Activated T-cell treated with anti-CD3 and anti-CD28 coated beads, Interleukin-2, amount 50 U/mL, for 72 hours (primary cell): ENCODE data around the gene RAET1G. TPM values are rescaled to one million over a fixed set of nuclear protein-coding genes. Genes with fewer than 3 reads are reported as not detected.
A peak's percentile ranks its signal among the peaks of the same experiment; 100 is the strongest.

Experiments used
- ATAC-seq, 2 donors: fragments of 150-1000 bp; cut with Tn5 transposase; replicated peaks in 1 of 2; 2 replicates each; pipeline ENCODE4 v1.10.0; 2021; ENCODE audit warnings: moderate library complexity in 2 of 2, mild to moderate bottlenecking in 1 of 2
- DNase-seq, 2 donors: peaks; one replicate each; pipeline ENCODE4 v3.0.0; 2021 to 2022; ENCODE audit warnings: mixed read lengths in 1 of 2
- H3K27ac Mint-ChIP-seq: one replicate; pipeline ENCODE4 v1.8.0; 2022; ENCODE audit warnings: mild to moderate bottlenecking, moderate library complexity, mixed read lengths
- H3K27me3 Mint-ChIP-seq: one replicate; pipeline ENCODE4 v1.8.0; 2022; ENCODE audit warnings: low read depth, mixed read lengths
- H3K36me3 Mint-ChIP-seq, 2 donors: one replicate each; pipeline ENCODE4 v1.8.0; 2022; ENCODE audit warnings: mixed read lengths in 2 of 2, mild to moderate bottlenecking in 1 of 2; ENCODE audit not compliant: insufficient read depth in 2 of 2
- H3K4me1 Mint-ChIP-seq: one replicate; pipeline ENCODE4 v1.8.0; 2022; ENCODE audit warnings: low read depth, mixed read lengths
- H3K4me3 Mint-ChIP-seq, 2 donors: one replicate each; pipeline ENCODE4 v1.8.0; 2022; ENCODE audit warnings: mild to moderate bottlenecking in 2 of 2, mixed read lengths in 2 of 2, moderate library complexity in 2 of 2
- H3K9me3 Mint-ChIP-seq, 2 donors: one replicate each; pipeline ENCODE4 v1.8.0; 2022; ENCODE audit warnings: mixed read lengths in 2 of 2
- total RNA-seq, 2 donors: library from RNA; stranded (reverse); gene quantifications; one replicate each; pipeline ENCODE4 v1.2.3, GENCODE V29; 2022

Gene RAET1G
- total RNA-seq, 2 donors from 2014 or later: not detected

DNA sequence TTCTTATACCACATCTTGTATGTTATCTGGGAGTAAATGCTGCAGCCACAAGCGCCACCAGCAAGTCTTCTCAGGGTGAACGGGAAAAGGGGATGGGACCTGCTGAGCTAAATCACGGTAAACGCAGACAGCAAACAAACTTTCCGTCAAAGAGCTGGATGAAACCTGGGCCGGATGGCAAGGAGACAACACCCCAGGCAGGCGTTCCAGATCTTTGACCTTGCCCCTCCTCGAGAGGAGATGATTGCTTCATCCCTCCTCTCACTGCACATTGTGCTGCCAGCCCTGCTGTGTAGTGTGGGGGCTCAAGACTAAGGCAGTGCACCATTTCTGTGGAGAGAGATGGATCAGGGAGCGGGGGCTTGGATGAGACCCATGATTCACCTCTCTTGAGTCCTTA, 34.8 kb downstream of the RAET1G start:
- Mint-ChIP-seq H3K27me3 (peaks cover 25% of the 10 kb centered on the region), H3K9me3 (no peaks in the 10 kb centered on the region), H3K27ac (no peak overlapping the region), H3K36me3 (no peaks in the 10 kb centered on the region), H3K4me3 (no peak overlapping the region), H3K4me1 (no peaks in the 10 kb centered on the region)
- ATAC-seq (no peak), DNase-seq (no peak)

GRCh38 chr6:149887343-149887742, 35.6 kb downstream of the RAET1G start:
- no peak overlapping the region for H3K4me3 Mint-ChIP-seq
- H3K27me3 Mint-ChIP-seq: peaks cover 21% of the 10 kb centered on the region
- ATAC-seq: peak; percentile 40 to 58
- no peaks in the 10 kb centered on the region for H3K9me3 Mint-ChIP-seq
- H3K4me1 Mint-ChIP-seq: no peaks in the 10 kb centered on the region
- DNase-seq: no peak
- no peaks in the 10 kb centered on the region for H3K36me3 Mint-ChIP-seq
- no peak overlapping the region for H3K27ac Mint-ChIP-seq

DNA sequence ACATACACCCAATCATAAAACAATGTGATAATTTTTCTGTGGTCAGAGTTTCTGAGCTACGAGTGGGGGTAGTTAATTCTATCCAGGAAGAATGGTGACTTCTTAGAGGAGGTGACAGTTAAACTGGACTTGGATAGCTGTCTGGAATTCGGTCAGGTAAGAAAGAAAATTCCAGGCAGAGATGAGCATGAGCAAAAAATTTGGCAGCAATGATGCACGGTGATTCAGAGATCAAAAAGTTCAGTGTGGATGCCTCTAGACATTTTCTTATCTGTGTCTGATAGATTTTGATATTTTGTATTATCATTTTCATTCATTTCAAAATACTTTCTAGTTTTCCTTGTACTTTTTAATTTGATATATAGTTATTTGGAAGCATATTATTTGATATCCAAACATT, 37.0 kb downstream of the RAET1G start:
- no peak for DNase-seq
- no peak overlapping the region for H3K27ac Mint-ChIP-seq
- ATAC-seq: no peak
- H3K36me3 Mint-ChIP-seq: no peaks in the 10 kb centered on the region
- H3K4me1 Mint-ChIP-seq: no peaks in the 10 kb centered on the region
- H3K9me3 Mint-ChIP-seq: no peaks in the 10 kb centered on the region
- no peak overlapping the region for H3K4me3 Mint-ChIP-seq
- H3K27me3 Mint-ChIP-seq: peaks cover 31% of the 10 kb centered on the region

GRCh38 chr6:149884617-149885016, 38.3 kb downstream of the RAET1G start:
- Mint-ChIP-seq H3K27me3 (peaks cover 25% of the 10 kb centered on the region), H3K4me1 (no peaks in the 10 kb centered on the region), H3K4me3 (no peak overlapping the region), H3K36me3 (no peaks in the 10 kb centered on the region), H3K9me3 (no peaks in the 10 kb centered on the region), H3K27ac (no peak overlapping the region)
- ATAC-seq: no peak
- no peak for DNase-seq

GRCh38 chr6:149884215-149884614, 38.7 kb downstream of the RAET1G start:
- Mint-ChIP-seq H3K27me3 (peaks cover 25% of the 10 kb centered on the region), H3K4me3 (no peak overlapping the region), H3K36me3 (no peaks in the 10 kb centered on the region), H3K9me3 (no peaks in the 10 kb centered on the region), H3K27ac (no peak overlapping the region), H3K4me1 (no peaks in the 10 kb centered on the region)
- DNase-seq (no peak), ATAC-seq (no peak)

DNA sequence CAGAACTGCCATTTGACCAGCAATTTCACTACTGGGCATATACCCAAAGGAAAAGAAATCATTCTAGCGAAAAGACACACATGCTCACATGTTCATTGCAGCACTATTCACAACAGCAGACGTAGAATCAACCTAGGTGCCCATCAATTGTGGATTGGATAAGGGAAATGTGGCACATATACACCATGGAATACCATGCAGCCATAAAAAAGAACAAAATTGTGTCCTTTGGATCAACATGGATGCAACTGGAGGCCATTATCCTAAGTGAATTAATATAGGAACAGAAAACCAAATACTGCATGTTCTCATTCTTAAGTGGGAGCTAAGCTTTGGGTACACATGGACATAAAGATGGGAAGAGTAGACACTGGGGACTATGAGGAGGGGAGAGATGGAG, 41.1 kb downstream of the RAET1G start:
- ATAC-seq (no peak), DNase-seq (no peak)
- peaks cover 0 to 1% of the 10 kb centered on the region in 2 donors for H3K9me3 Mint-ChIP-seq
- H3K27ac Mint-ChIP-seq: no peak overlapping the region
- no peaks in the 10 kb centered on the region for H3K4me1 Mint-ChIP-seq
- no peak overlapping the region for H3K4me3 Mint-ChIP-seq
- peaks cover 41% of the 10 kb centered on the region for H3K27me3 Mint-ChIP-seq
- H3K36me3 Mint-ChIP-seq: no peaks in the 10 kb centered on the region

GRCh38 chr6:149881066-149881766, 41.7 kb downstream of the RAET1G start:
- DNase-seq: no peak
- Mint-ChIP-seq H3K27ac (no peak overlapping the region), H3K27me3 (peaks cover 41% of the 10 kb centered on the region), H3K36me3 (no peaks in the 10 kb centered on the region), H3K4me1 (no peaks in the 10 kb centered on the region), H3K4me3 (no peak overlapping the region), H3K9me3 (peaks cover 0 to 1% of the 10 kb centered on the region in 2 donors)
- ATAC-seq: no peak

- peaks cover 47% of the 10 kb centered on the region for H3K27me3 Mint-ChIP-seq
- H3K9me3 Mint-ChIP-seq: peaks cover 0 to 1% of the 10 kb centered on the region in 2 donors
These were observed 45.3 kb downstream of the RAET1G start for GRCh38 chr6:149877659-149878058.

GRCh38 chr6:149876241-149876933, 46.5 kb downstream of the RAET1G start:
- no peak overlapping the region for H3K4me3 Mint-ChIP-seq
- DNase-seq: no peak
- H3K36me3 Mint-ChIP-seq: peaks cover 0 to 3% of the 10 kb centered on the region in 2 donors
- no peak for ATAC-seq
- H3K4me1 Mint-ChIP-seq: no peaks in the 10 kb centered on the region
- peaks cover 1 to 2% of the 10 kb centered on the region in 2 donors for H3K9me3 Mint-ChIP-seq
- no peak overlapping the region for H3K27ac Mint-ChIP-seq
- peaks cover 48% of the 10 kb centered on the region for H3K27me3 Mint-ChIP-seq

More at GRCh38 chr6:149877659-149878058, 45.3 kb downstream of the RAET1G start:
- no peak overlapping the region for H3K27ac Mint-ChIP-seq
- no peaks in the 10 kb centered on the region for H3K36me3 Mint-ChIP-seq
- no peak overlapping the region for H3K4me3 Mint-ChIP-seq
- ATAC-seq (no peak), DNase-seq (no peak)
- H3K4me1 Mint-ChIP-seq: no peaks in the 10 kb centered on the region

DNA sequence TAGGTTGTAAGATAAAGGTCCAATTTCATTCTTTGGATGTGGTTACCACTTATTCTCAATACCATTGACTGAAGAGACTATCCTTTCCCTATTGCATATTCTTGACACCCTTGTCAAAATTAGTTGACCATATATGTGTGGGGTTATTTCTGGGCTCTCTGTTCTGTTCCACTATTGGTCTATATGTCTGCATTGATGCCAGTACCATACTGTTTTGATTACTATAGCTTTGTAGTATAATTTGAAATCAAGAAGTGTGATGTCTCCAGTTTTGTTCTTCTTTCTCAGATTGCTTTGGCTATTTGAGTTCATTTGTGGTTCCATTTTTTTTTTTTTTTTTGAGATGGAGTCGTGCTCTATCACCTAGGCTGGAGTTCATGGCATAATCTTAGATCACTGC, 50.7 kb downstream of the RAET1G start:
- DNase-seq (no peak), ATAC-seq (no peak)
- peaks cover 1 to 2% of the 10 kb centered on the region in 2 donors for H3K9me3 Mint-ChIP-seq
- H3K27me3 Mint-ChIP-seq: peaks cover 34% of the 10 kb centered on the region
- H3K4me3 Mint-ChIP-seq: no peak overlapping the region
- no peak overlapping the region for H3K27ac Mint-ChIP-seq
- no peaks in the 10 kb centered on the region for H3K4me1 Mint-ChIP-seq
- peaks cover 0 to 3% of the 10 kb centered on the region in 2 donors for H3K36me3 Mint-ChIP-seq

DNA sequence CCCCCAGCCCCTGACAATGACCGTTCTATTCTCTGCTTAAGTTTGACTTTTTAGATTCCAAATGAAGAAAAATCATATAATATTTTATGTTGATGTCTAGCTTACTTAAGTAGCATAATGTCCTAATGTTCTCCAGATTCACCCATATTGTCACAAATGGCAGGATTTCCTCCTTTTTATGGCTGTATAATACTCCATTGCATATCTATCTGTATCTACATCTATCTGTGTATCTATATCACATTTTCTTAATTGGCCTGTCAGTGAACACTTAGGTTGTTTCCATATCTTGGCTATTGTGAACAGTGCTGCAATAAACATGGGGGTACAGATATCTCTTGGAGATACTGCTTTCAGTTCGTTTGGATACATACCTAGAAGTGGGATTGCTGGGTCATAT, 51.7 kb downstream of the RAET1G start:
- peaks cover 0 to 2% of the 10 kb centered on the region in 2 donors for H3K9me3 Mint-ChIP-seq
- no peak overlapping the region for H3K4me3 Mint-ChIP-seq
- peaks cover 0 to 3% of the 10 kb centered on the region in 2 donors for H3K36me3 Mint-ChIP-seq
- H3K27me3 Mint-ChIP-seq: peaks cover 33% of the 10 kb centered on the region
- H3K4me1 Mint-ChIP-seq: no peaks in the 10 kb centered on the region
- DNase-seq (no peak), ATAC-seq (no peak)
- no peak overlapping the region for H3K27ac Mint-ChIP-seq

DNA sequence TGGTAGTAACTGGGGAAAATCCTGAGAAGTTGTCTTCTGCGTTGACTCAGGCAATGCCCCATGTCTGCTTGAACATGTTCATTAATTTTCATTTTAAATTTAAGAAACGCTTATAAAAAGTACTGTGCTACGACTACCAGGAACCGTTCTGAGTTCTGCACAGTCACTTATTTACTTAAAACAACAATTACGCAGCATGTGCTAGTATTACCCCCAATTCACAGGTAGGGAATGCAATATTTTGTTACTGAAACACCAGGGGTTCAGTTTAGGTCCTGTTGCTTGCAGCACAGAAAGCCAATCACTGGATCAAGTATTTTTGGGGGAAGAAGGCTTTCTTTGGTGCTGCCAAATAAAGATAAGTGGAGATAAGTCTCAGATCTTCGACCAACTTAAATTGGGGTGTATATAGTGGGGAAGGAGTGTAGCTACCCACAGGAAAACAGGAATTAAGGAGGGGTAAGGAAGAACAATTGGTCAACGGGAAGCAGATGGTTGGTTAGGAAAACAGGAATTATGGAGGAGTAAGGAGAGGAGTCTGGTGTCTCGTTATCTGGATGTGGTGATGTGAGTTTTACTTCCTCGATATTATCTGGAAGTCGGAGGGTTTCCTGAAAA, 53.5 kb downstream of the RAET1G start:
- DNase-seq: no peak
- H3K36me3 Mint-ChIP-seq: peaks cover 0 to 3% of the 10 kb centered on the region in 2 donors
- peaks cover 0 to 2% of the 10 kb centered on the region in 2 donors for H3K9me3 Mint-ChIP-seq
- no peaks in the 10 kb centered on the region for H3K4me1 Mint-ChIP-seq
- no peak overlapping the region for H3K4me3 Mint-ChIP-seq
- H3K27me3 Mint-ChIP-seq: peaks cover 27% of the 10 kb centered on the region
- no peak overlapping the region for H3K27ac Mint-ChIP-seq
- ATAC-seq: no peak

DNA sequence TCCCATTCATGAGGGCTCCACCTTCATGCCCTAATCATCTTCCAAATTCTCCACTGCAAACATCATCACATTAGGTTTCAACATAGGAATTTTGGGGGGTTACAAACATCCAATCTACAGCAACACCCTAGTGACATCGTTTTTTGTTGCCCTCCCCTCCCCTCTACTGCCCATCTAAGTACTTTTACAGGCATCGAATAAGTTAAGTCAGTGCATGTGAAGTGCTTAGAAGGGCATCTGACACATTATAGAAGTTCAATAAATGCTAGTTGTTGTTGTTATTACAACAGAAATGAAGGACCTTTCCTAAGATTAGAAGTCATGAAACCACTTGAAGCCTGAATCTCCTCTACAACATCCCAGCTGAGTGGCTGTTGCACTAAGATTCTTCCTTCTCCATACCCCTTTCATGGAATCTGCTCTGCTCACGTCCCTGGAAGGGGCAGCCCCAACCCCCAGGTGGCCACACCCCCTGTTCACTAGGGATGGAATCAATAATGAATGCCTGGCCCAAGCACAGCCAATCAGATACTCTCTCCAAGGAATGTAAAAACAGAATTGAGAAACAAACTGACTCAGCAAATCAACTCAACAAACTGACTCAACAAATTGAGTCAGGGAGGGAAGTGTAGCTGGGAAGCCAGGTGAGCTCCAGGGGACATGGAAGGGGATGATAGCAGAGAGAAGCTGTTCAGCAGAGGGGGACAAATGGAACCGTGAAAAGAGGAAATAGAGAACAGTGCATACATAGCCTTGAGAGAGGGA, 54.9 kb downstream of the RAET1G start:
- Mint-ChIP-seq H3K27ac (no peak overlapping the region), H3K27me3 (peaks cover 21% of the 10 kb centered on the region), H3K4me1 (peaks cover 1% of the 10 kb centered on the region), H3K4me3 (no peak overlapping the region), H3K9me3 (peaks cover 0 to 2% of the 10 kb centered on the region in 2 donors), H3K36me3 (peaks cover 0 to 3% of the 10 kb centered on the region in 2 donors)
- ATAC-seq (no peak), DNase-seq (no peak)
